CD4-positive, alpha-beta T cell (primary cell): ENCODE results near the gene ECPAS. TPM values are rescaled to one million over a fixed set of nuclear protein-coding genes. Genes with fewer than 3 reads are reported as not detected.

ENCODE experiments used
- ATAC-seq: fragments of 200-7000 bp; cut with Tn5 transposase; one replicate; pipeline ENCODE4 v1.10.0; 2022; ENCODE audit warnings: mild to moderate bottlenecking; ENCODE audit not compliant: poor library complexity
- CTCF ChIA-PET: fragments of 350-600 bp; sonication (Branson Sonifier 250); formaldehyde crosslinking; loops from one replicate; lab custom pipeline; 2021; ENCODE audit warnings: antibody characterized with exemption, inconsistent platforms; lab: Charles Lee
- POLR2A ChIA-PET: fragments of 350-600 bp; sonication (Branson Sonifier 250); formaldehyde crosslinking; loops from one replicate; lab custom pipeline; 2021; ENCODE audit warnings: antibody characterized with exemption, inconsistent platforms; lab: Charles Lee
- DNase-seq, 14 experiments: peaks; one replicate each; pipeline ENCODE4 v3.0.0-alpha.2; 2013 to 2020; ENCODE audit warnings: mixed read lengths in 2 of 14
- H3K27ac ChIP-seq, 2 donors: one replicate each; pipeline versions ENCODE4 v1.5.1 to v1.7.0; 2013; ENCODE audit warnings: low read length in 2 of 2, low read depth in 1 of 2, mild to moderate bottlenecking in 1 of 2
- H3K27me3 ChIP-seq, 2 experiments: 1 replicate in 1 of 2; 2 replicates in 1 of 2; pipeline versions ENCODE4 v1.6.1 to v1.7.0; 2013; ENCODE audit warnings: low read length in 2 of 2, control low read depth in 1 of 2, mild to moderate bottlenecking in 1 of 2, moderate library complexity in 1 of 2; ENCODE audit not compliant: insufficient read depth in 2 of 2, control insufficient read depth in 1 of 2
- H3K36me3 ChIP-seq: one replicate; pipeline ENCODE4 v1.6.1; 2013; ENCODE audit warnings: low read length, control low read depth; ENCODE audit not compliant: insufficient read depth
- H3K4me1 ChIP-seq: one replicate; pipeline ENCODE4 v1.6.1; 2013; ENCODE audit warnings: low read length, control low read depth; ENCODE audit not compliant: insufficient read depth
- H3K4me3 ChIP-seq: one replicate; pipeline ENCODE4 v1.5.1; 2013; ENCODE audit warnings: mild to moderate bottlenecking, low read length, moderate library complexity
- H3K9me3 ChIP-seq, 2 experiments: 1 replicate in 1 of 2; 2 replicates in 1 of 2; pipeline versions ENCODE4 v1.6.1 to v1.7.0; 2013; ENCODE audit warnings: low read length in 2 of 2, mild to moderate bottlenecking in 2 of 2, control low read depth in 1 of 2, moderate library complexity in 1 of 2; ENCODE audit not compliant: control insufficient read depth in 1 of 2, insufficient read depth in 1 of 2
- H3K27ac Mint-ChIP-seq: one replicate; pipeline ENCODE4 v1.8.0; 2020; ENCODE audit warnings: mixed read lengths
- H3K27me3 Mint-ChIP-seq: one replicate; pipeline ENCODE4 v1.8.0; 2021; ENCODE audit warnings: mixed read lengths
- H3K36me3 Mint-ChIP-seq: one replicate; pipeline ENCODE4 v1.8.0; 2021; ENCODE audit warnings: low read depth, mixed read lengths
- H3K4me1 Mint-ChIP-seq: one replicate; pipeline ENCODE4 v1.8.0; 2021; ENCODE audit warnings: low read depth, mixed read lengths
- H3K4me3 Mint-ChIP-seq: one replicate; pipeline ENCODE4 v1.8.0; 2020; ENCODE audit warnings: mild to moderate bottlenecking, mixed read lengths
- H3K9me3 Mint-ChIP-seq: one replicate; pipeline ENCODE4 v1.8.0; 2020; ENCODE audit warnings: mixed read lengths
- CTCF ChIP-seq: fragments of 200-600 bp; IDR thresholded peaks from one replicate; pipeline ENCODE4 v1.8.0; 2022; ENCODE audit warnings: antibody characterized with exemption, mild to moderate bottlenecking
- intact Hi-C, 2 experiments: fragments of 100-400 bp; cut with DNase I in 1 of 2; cut with micrococcal nuclease in 1 of 2; formaldehyde crosslinking; loops; one replicate each; pipeline versions ENCODE4 v1.15.1 to v1.9.0; 2023 to 2025; cut with DNase I, micrococcal nuclease
- total RNA-seq, 174 experiments: library from RNA in 2 of 174; stranded (reverse) in 2 of 174; gene quantifications; one replicate each; pipeline ENCODE4 v1.2.3 and lab custom pipeline; 2021 to 2026

The ECPAS gene
- total RNA-seq, 2 experiments from 2014 or later = 36.6 to 37.5 TPM

- no peak overlapping the region for H3K4me3 Mint-ChIP-seq
- H3K9me3 ChIP-seq = no peaks in the 10 kb centered on the region
- H3K36me3 Mint-ChIP-seq = peaks cover 36% of the 10 kb centered on the region
- no peak overlapping the region for H3K27ac ChIP-seq
- H3K27ac Mint-ChIP-seq = no peak overlapping the region
- no peak for ATAC-seq
- no peaks in the 10 kb centered on the region for H3K9me3 Mint-ChIP-seq
- ChIA-PET POLR2A (no interaction called here), CTCF (no interaction called here)
- DNase-seq = no peak
- no peak overlapping the region for H3K4me3 ChIP-seq
- no peak for TF ChIP-seq CTCF
- H3K36me3 ChIP-seq = peaks cover 83% of the 10 kb centered on the region
- no peaks in the 10 kb centered on the region for H3K27me3 ChIP-seq
- H3K27me3 Mint-ChIP-seq = no peaks in the 10 kb centered on the region
- intact Hi-C loops = no loop called here
- no peaks in the 10 kb centered on the region for H3K4me1 Mint-ChIP-seq
- H3K4me1 ChIP-seq = no peaks in the 10 kb centered on the region
Measured at GRCh38 chr9:111389406-111389805, 94.8 kb downstream of the ECPAS start.

- H3K27ac ChIP-seq = no peak overlapping the region
- ChIA-PET POLR2A (no interaction called here), CTCF (no interaction called here)
- H3K4me3 ChIP-seq = no peak overlapping the region
- no peak for TF ChIP-seq CTCF
- no peaks in the 10 kb centered on the region for H3K9me3 Mint-ChIP-seq
- H3K27me3 Mint-ChIP-seq = no peaks in the 10 kb centered on the region
- H3K27me3 ChIP-seq = no peaks in the 10 kb centered on the region
- ATAC-seq (no peak), DNase-seq (no peak)
- H3K27ac Mint-ChIP-seq = no peak overlapping the region
- intact Hi-C loops = no loop called here
- peaks cover 30% of the 10 kb centered on the region for H3K36me3 Mint-ChIP-seq
- H3K9me3 ChIP-seq = no peaks in the 10 kb centered on the region
- H3K4me1 Mint-ChIP-seq = no peaks in the 10 kb centered on the region
- H3K36me3 ChIP-seq = peaks cover 80% of the 10 kb centered on the region
- H3K4me3 Mint-ChIP-seq = no peak overlapping the region
- no peaks in the 10 kb centered on the region for H3K4me1 ChIP-seq
Measured at GRCh38 chr9:111386386-111386785, 97.8 kb downstream of the ECPAS start.

- H3K27ac Mint-ChIP-seq = no peak overlapping the region
Measured at GRCh38 chr9:111381006-111381405, 103.2 kb downstream of the ECPAS start.

More at GRCh38 chr9:111381006-111381405, 103.2 kb downstream of the ECPAS start:
- Histone ChIP-seq H3K9me3 (no peaks in the 10 kb centered on the region), H3K27me3 (no peaks in the 10 kb centered on the region), H3K4me1 (no peaks in the 10 kb centered on the region), H3K27ac (no peak overlapping the region), H3K36me3 (peaks cover 57% of the 10 kb centered on the region), H3K4me3 (no peak overlapping the region)
- intact Hi-C loops = no loop called here
- ATAC-seq (no peak), DNase-seq (no peak)
- Mint-ChIP-seq H3K27me3 (no peaks in the 10 kb centered on the region), H3K4me1 (no peaks in the 10 kb centered on the region), H3K4me3 (no peak overlapping the region), H3K9me3 (no peaks in the 10 kb centered on the region), H3K36me3 (peaks cover 76% of the 10 kb centered on the region)
- ChIA-PET CTCF (no interaction called here), POLR2A (no interaction called here)
- no peak for TF ChIP-seq CTCF
